Amniotic epithelial cell (primary cell): ENCODE measurements around the gene LRRC58.

ENCODE experiments used
- DNase-seq: peaks from one replicate; pipeline ENCODE4 v3.0.0-alpha.2; 2010; ENCODE audit warnings: low read depth

LRRC58 gene

GRCh38 chr3:120339362-120339761 lies 9.8 kb downstream of the LRRC58 start:
- DNase-seq: no peak

GRCh38 chr3:120338517-120338916 lies 10.6 kb downstream of the LRRC58 start:
- DNase-seq: no peak

- DNase-seq: no peak
Observed at GRCh38 chr3:120332646-120333045, 16.5 kb downstream of the LRRC58 start.

GRCh38 chr3:120331076-120331475 lies 18.1 kb downstream of the LRRC58 start:
- DNase-seq: peak; percentile 85

GRCh38 chr3:120326784-120327183 lies 22.4 kb downstream of the LRRC58 start:
- DNase-seq: no peak

- DNase-seq: peak; percentile 13
Observed at GRCh38 chr3:120324190-120324589, 25.0 kb downstream of the LRRC58 start.

- peak; percentile 12 for DNase-seq
Observed at GRCh38 chr3:120323761-120324160, 25.4 kb downstream of the LRRC58 start.

GRCh38 chr3:120311863-120312794 lies 37.0 kb downstream of the LRRC58 start:
- no peak for DNase-seq

GRCh38 chr3:120306519-120307455 lies 42.4 kb downstream of the LRRC58 start:
- no peak for DNase-seq

GRCh38 chr3:120304616-120305015 lies 44.5 kb downstream of the LRRC58 start:
- DNase-seq: no peak

GRCh38 chr3:120302361-120302760 lies 46.8 kb downstream of the LRRC58 start:
- DNase-seq: peak; percentile 72

- no peak for DNase-seq
Observed at GRCh38 chr3:120300971-120301370, 48.2 kb downstream of the LRRC58 start.

- no peak for DNase-seq
Observed at GRCh38 chr3:120299403-120299802, 49.8 kb downstream of the LRRC58 start.

GRCh38 chr3:120298996-120299395 lies 50.2 kb downstream of the LRRC58 start:
- DNase-seq: no peak

- DNase-seq: peak; percentile 81
Observed at GRCh38 chr3:120291552-120291951, 57.6 kb downstream of the LRRC58 start.

- no peak for DNase-seq
Observed at GRCh38 chr3:120289636-120290035, 59.5 kb downstream of the LRRC58 start.

- DNase-seq: no peak
Observed at GRCh38 chr3:120286465-120286864, 62.7 kb downstream of the LRRC58 start.

- DNase-seq: no peak
Observed at GRCh38 chr3:120285508-120285841, 63.7 kb downstream of the LRRC58 start.

- no peak for DNase-seq
Observed at GRCh38 chr3:120284747-120285507, 64.2 kb downstream of the LRRC58 start, which contains the start of gene GPR156. GPR156 (minus strand) TSS chr3:120285222; CDS start chr3:120244098, 41,124 bp downstream.

- peak; percentile 9 for DNase-seq
Observed at GRCh38 chr3:120281261-120281660, 67.9 kb downstream of the LRRC58 start.

GRCh38 chr3:120280566-120280965 lies 68.6 kb downstream of the LRRC58 start:
- no peak for DNase-seq

- DNase-seq: peak; percentile 41
Observed at GRCh38 chr3:120280026-120280425, 69.1 kb downstream of the LRRC58 start.
